Stimulated activated CD8-positive, alpha-beta memory T cell treated with anti-CD3 and anti-CD28 coated beads, Interleukin-4, amount 100 ng/mL, for 24 hours (primary cell): Measurements from ENCODE around the gene SPTAN1.
"Not testable (repeated sequence)": the region's sequence is repeated elsewhere in the genome, so short reads cannot be mapped to it uniquely, and the experiment has no call there.

Source experiments
- DNase-seq: peaks from one replicate; pipeline ENCODE4 v3.0.0-alpha.2; 2020; ENCODE audit warnings: low read depth

The SPTAN1 gene

GRCh38 chr9:128666481-128666941 lies 114.1 kb downstream of the SPTAN1 start:
- not testable (repeated sequence) for DNase-seq

GRCh38 chr9:128669786-128670185 lies 117.4 kb downstream of the SPTAN1 start:
- DNase-seq: no peak

GRCh38 chr9:128675382-128675781 lies 123.0 kb downstream of the SPTAN1 start:
- DNase-seq: no peak

GRCh38 chr9:128677794-128678193 lies 125.4 kb downstream of the SPTAN1 start:
- no peak for DNase-seq
